HepG2 (cell line): Measurements from ENCODE around the gene TMEM8B.

ENCODE experiments used
- ATM ChIP-seq: fragments of 450-650 bp; IDR thresholded peaks from 2 replicates; pipeline ENCODE4 v1.7.1; 2017; ENCODE audit warnings: mild to moderate bottlenecking, borderline replicate concordance
- CBFB ChIP-seq: sonication (generic); formaldehyde crosslinking; IDR thresholded peaks from 2 replicates; pipeline ENCODE4 v1.4.0; 2020; ENCODE audit warnings: missing genetic modification reagents
- MAX ChIP-seq: IDR thresholded peaks from 2 replicates; pipeline ENCODE4 v1.6.1; 2012; ENCODE audit warnings: inconsistent platforms
- MXI1 ChIP-seq: IDR thresholded peaks from 3 replicates; pipeline ENCODE4 v1.6.1; 2012; ENCODE audit warnings: low read depth, low read length, inconsistent platforms, borderline replicate concordance
- NR2F6 ChIP-seq, 2 experiments: IDR thresholded peaks; 2 replicates each; pipeline ENCODE4 v1.6.1; 2016; ENCODE audit warnings: antibody characterized with exemption in 1 of 2, mild to moderate bottlenecking in 1 of 2
- ZBTB8A ChIP-seq: sonication (generic); formaldehyde crosslinking; IDR thresholded peaks from 2 replicates; pipeline ENCODE4 v1.4.0; 2020; ENCODE audit warnings: mild to moderate bottlenecking, low read depth, missing genetic modification reagents, borderline replicate concordance
- ZSCAN21 ChIP-seq: sonication (generic); formaldehyde crosslinking; IDR thresholded peaks from 2 replicates; pipeline ENCODE4 v1.8.0; 2022; ENCODE audit warnings: mild to moderate bottlenecking, missing genetic modification reagents, moderate library complexity, borderline replicate concordance

GRCh38 chr9:35882996-35883395 lies 54.0 kb downstream of the TMEM8B start:
- TF ChIP-seq CBFB (no peak), ATM (no peak), MAX (no peak), ZSCAN21 (CRISPR knock-in tag) (no peak), MXI1 (no peak), NR2F6 (IDR thresholded peaks at IDR 0.05) (no peak), NR2F6 (CRISPR knock-in tag; IDR thresholded peaks at IDR 0.05) (no peak), ZBTB8A (CRISPR knock-in tag) (no peak)
